GM23338 (cell line): ENCODE data around the gene SAFB. TPM values are rescaled to one million over a fixed set of nuclear protein-coding genes. Genes with fewer than 3 reads are reported as not detected.

ENCODE experiments used
- ATAC-seq: fragments of 200-7000 bp; cut with Tn5 transposase; 3 replicates; pipeline ENCODE4 v1.9.1; 2020
- DNase-seq: peaks from one replicate; pipeline ENCODE4 v3.0.0-alpha.2; 2015; ENCODE audit warnings: low spot score
- H2AFZ ChIP-seq: fragments of 200-600 bp; sonication (generic); 2 replicates; pipeline ENCODE4 v1.8.0; 2016; ENCODE audit warnings: antibody characterized with exemption, mild to moderate bottlenecking, moderate library complexity
- H3F3A ChIP-seq: fragments of 200-600 bp; sonication (generic); replicated peaks from 2 replicates; pipeline ENCODE4 v1.8.0; 2017; ENCODE audit warnings: antibody characterized with exemption, mixed run types, low read depth
- H3K27ac ChIP-seq: fragments of 200-600 bp; sonication (generic); 2 replicates; pipeline ENCODE4 v1.6.1; 2016; ENCODE audit warnings: low read depth
- H3K27me3 ChIP-seq: fragments of 200-600 bp; sonication (generic); 2 replicates; pipeline ENCODE4 v1.8.0; 2016; ENCODE audit warnings: mild to moderate bottlenecking, mixed run types, moderate library complexity; ENCODE audit not compliant: insufficient read depth
- H3K36me3 ChIP-seq: fragments of 200-600 bp; sonication (generic); 2 replicates; pipeline ENCODE4 v1.8.0; 2016; ENCODE audit warnings: mild to moderate bottlenecking; ENCODE audit not compliant: insufficient read depth
- H3K4me1 ChIP-seq: fragments of 200-600 bp; sonication (generic); 2 replicates; pipeline ENCODE4 v1.8.0; 2016; ENCODE audit warnings: mild to moderate bottlenecking, moderate library complexity; ENCODE audit not compliant: insufficient read depth
- H3K4me2 ChIP-seq: fragments of 200-600 bp; sonication (generic); 2 replicates; pipeline ENCODE4 v1.7.1; 2017; ENCODE audit warnings: mixed run types
- H3K4me3 ChIP-seq: fragments of 200-600 bp; sonication (generic); 2 replicates; pipeline ENCODE4 v1.6.1; 2016; ENCODE audit warnings: mixed run types
- H3K79me2 ChIP-seq: fragments of 200-600 bp; sonication (generic); replicated peaks from 2 replicates; pipeline ENCODE4 v1.8.0; 2017; ENCODE audit warnings: mild to moderate bottlenecking; ENCODE audit not compliant: insufficient read depth
- H3K9me2 ChIP-seq: fragments of 200-600 bp; sonication (generic); 2 replicates; pipeline ENCODE4 v1.8.0; 2017; ENCODE audit not compliant: insufficient read depth
- H4K20me1 ChIP-seq: fragments of 200-600 bp; sonication (generic); replicated peaks from 2 replicates; pipeline ENCODE4 v1.8.0; 2017; ENCODE audit warnings: mild to moderate bottlenecking; ENCODE audit not compliant: insufficient read depth
- H3K27ac Mint-ChIP-seq: 2 replicates; pipeline ENCODE4 v1.8.0; 2020; ENCODE audit warnings: inconsistent platforms, mild to moderate bottlenecking, moderate library complexity, mixed read lengths
- H3K27me3 Mint-ChIP-seq: 3 replicates; pipeline ENCODE4 v1.8.0; 2022; ENCODE audit warnings: low read depth, mild to moderate bottlenecking, moderate library complexity, mixed read lengths, inconsistent platforms; ENCODE audit not compliant: insufficient read depth, poor library complexity
- H3K36me3 Mint-ChIP-seq: 3 replicates; pipeline ENCODE4 v1.8.0; 2021; ENCODE audit warnings: low read depth, mild to moderate bottlenecking, inconsistent platforms, moderate library complexity, mixed read lengths
- H3K4me1 Mint-ChIP-seq: 3 replicates; pipeline ENCODE4 v1.8.0; 2020; ENCODE audit warnings: mild to moderate bottlenecking, inconsistent platforms, mixed read lengths
- H3K4me3 Mint-ChIP-seq: 3 replicates; pipeline ENCODE4 v1.8.0; 2021; ENCODE audit warnings: moderate library complexity, mild to moderate bottlenecking, inconsistent platforms, mixed read lengths
- H3K9me3 Mint-ChIP-seq: 3 replicates; pipeline ENCODE4 v1.8.0; 2020; ENCODE audit warnings: moderate library complexity, mild to moderate bottlenecking, inconsistent platforms, mixed read lengths
- CREB1 ChIP-seq: fragments of 250-450 bp; sonication (Bioruptor Pico); IDR thresholded peaks from 2 replicates; pipeline ENCODE4 v1.5.0; 2020; ENCODE audit warnings: low read depth, mild to moderate bottlenecking, moderate library complexity
- EZH2 ChIP-seq: fragments of 200-600 bp; sonication (generic); IDR thresholded peaks from one replicate; pipeline ENCODE4 v1.8.0; 2017; ENCODE audit warnings: antibody characterized with exemption, mild to moderate bottlenecking, low read depth; ENCODE audit not compliant: unreplicated experiment
- EZH2phosphoT487 ChIP-seq: fragments of 200-600 bp; sonication (generic); IDR thresholded peaks from one replicate; pipeline ENCODE4 v1.8.1; 2018; ENCODE audit warnings: antibody characterized with exemption; ENCODE audit not compliant: unreplicated experiment
- JUNB ChIP-seq: IDR thresholded peaks from one replicate; pipeline ENCODE4 v1.6.1; 2016; ENCODE audit warnings: antibody characterized with exemption; ENCODE audit not compliant: unreplicated experiment
- POLR2AphosphoS5 ChIP-seq: IDR thresholded peaks from 2 replicates; pipeline ENCODE4 v1.6.1; 2016; ENCODE audit warnings: antibody characterized with exemption, low read depth
- STAT1 ChIP-seq: IDR thresholded peaks from one replicate; pipeline ENCODE4 v1.6.1; 2016; ENCODE audit warnings: antibody characterized with exemption; ENCODE audit not compliant: unreplicated experiment
- ZNF331 ChIP-seq: fragments of 250-450 bp; sonication (Bioruptor Pico); IDR thresholded peaks from 2 replicates; pipeline ENCODE4 v1.5.0; 2020; ENCODE audit warnings: low read depth, mild to moderate bottlenecking, moderate library complexity
- polyA plus RNA-seq: library from polyadenylated mRNA; unstranded; fragments of >200 nt; fragmentation: Nextera tagmentation; extraction: Ambion mirVana; gene quantifications from 2 replicates; pipeline ENCODE4 v1.2.1, GENCODE V29; 2016
- total RNA-seq: library from RNA; depleted of rRNA; stranded (reverse); fragments of >200 nt; shearing (Covaris generic); gene quantifications from 2 replicates; pipeline ENCODE4 v1.2.3, GENCODE V29; 2014
- TF ChIP-seq, protein P1 (sequence below): IDR thresholded peaks from one replicate; pipeline ENCODE4 v1.6.1; 2018; ENCODE audit warnings: antibody characterized with exemption; ENCODE audit not compliant: unreplicated experiment
- TF ChIP-seq, protein P2 (sequence below): IDR thresholded peaks from 2 replicates; pipeline ENCODE4 v1.6.1; 2016; ENCODE audit warnings: antibody characterized with exemption
- TF ChIP-seq, protein P3 (sequence below), 2 experiments: fragments of 200-600 bp in 1 of 2; sonication (generic) in 1 of 2; conservative IDR thresholded peaks; 2 replicates each; pipeline versions ENCODE4 v1.5.1 to v1.6.1; 2016 to 2017; ENCODE audit warnings: antibody characterized with exemption in 2 of 2, low read depth in 2 of 2, mild to moderate bottlenecking in 2 of 2, moderate library complexity in 1 of 2

SAFB gene
- total and polyA plus RNA-seq, 2 experiments from 2014 or later = 85.2 to 109 TPM

DNA sequence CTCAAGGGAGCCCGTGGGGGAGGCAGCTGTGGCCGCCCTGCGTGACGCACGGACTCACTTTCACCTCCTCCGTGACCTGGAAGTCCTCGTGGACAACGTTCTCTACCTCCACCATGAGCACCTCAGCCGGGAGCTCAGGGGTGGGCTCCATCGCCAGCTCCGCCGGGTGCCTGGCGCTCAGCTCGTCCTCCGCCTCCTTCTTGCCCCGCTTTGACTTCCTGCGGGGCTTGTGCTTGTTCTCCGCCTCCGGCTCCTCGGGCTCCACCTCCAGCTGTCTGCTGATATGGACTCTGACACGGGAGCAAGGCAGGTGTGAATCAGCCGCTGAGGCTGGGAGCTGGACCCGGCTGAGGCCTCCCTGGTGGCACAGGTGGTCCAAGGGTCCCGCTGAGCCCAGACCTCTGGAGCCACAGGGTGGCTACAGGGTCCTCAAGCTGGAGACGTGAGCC, 88.9 kb downstream of the SAFB start (continued):
- TF ChIP-seq, protein P1, sequence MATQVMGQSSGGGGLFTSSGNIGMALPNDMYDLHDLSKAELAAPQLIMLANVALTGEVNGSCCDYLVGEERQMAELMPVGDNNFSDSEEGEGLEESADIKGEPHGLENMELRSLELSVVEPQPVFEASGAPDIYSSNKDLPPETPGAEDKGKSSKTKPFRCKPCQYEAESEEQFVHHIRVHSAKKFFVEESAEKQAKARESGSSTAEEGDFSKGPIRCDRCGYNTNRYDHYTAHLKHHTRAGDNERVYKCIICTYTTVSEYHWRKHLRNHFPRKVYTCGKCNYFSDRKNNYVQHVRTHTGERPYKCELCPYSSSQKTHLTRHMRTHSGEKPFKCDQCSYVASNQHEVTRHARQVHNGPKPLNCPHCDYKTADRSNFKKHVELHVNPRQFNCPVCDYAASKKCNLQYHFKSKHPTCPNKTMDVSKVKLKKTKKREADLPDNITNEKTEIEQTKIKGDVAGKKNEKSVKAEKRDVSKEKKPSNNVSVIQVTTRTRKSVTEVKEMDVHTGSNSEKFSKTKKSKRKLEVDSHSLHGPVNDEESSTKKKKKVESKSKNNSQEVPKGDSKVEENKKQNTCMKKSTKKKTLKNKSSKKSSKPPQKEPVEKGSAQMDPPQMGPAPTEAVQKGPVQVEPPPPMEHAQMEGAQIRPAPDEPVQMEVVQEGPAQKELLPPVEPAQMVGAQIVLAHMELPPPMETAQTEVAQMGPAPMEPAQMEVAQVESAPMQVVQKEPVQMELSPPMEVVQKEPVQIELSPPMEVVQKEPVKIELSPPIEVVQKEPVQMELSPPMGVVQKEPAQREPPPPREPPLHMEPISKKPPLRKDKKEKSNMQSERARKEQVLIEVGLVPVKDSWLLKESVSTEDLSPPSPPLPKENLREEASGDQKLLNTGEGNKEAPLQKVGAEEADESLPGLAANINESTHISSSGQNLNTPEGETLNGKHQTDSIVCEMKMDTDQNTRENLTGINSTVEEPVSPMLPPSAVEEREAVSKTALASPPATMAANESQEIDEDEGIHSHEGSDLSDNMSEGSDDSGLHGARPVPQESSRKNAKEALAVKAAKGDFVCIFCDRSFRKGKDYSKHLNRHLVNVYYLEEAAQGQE = no peak
- TF ChIP-seq, protein P2, sequence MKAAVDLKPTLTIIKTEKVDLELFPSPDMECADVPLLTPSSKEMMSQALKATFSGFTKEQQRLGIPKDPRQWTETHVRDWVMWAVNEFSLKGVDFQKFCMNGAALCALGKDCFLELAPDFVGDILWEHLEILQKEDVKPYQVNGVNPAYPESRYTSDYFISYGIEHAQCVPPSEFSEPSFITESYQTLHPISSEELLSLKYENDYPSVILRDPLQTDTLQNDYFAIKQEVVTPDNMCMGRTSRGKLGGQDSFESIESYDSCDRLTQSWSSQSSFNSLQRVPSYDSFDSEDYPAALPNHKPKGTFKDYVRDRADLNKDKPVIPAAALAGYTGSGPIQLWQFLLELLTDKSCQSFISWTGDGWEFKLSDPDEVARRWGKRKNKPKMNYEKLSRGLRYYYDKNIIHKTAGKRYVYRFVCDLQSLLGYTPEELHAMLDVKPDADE = no peak
- TF ChIP-seq, protein P3, sequence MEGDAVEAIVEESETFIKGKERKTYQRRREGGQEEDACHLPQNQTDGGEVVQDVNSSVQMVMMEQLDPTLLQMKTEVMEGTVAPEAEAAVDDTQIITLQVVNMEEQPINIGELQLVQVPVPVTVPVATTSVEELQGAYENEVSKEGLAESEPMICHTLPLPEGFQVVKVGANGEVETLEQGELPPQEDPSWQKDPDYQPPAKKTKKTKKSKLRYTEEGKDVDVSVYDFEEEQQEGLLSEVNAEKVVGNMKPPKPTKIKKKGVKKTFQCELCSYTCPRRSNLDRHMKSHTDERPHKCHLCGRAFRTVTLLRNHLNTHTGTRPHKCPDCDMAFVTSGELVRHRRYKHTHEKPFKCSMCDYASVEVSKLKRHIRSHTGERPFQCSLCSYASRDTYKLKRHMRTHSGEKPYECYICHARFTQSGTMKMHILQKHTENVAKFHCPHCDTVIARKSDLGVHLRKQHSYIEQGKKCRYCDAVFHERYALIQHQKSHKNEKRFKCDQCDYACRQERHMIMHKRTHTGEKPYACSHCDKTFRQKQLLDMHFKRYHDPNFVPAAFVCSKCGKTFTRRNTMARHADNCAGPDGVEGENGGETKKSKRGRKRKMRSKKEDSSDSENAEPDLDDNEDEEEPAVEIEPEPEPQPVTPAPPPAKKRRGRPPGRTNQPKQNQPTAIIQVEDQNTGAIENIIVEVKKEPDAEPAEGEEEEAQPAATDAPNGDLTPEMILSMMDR (conservative IDR thresholded peaks at IDR 0.05; ENCODE audit: low read depth in 2 of 2) = no peak
- TF ChIP-seq STAT1 = no peak

DNA sequence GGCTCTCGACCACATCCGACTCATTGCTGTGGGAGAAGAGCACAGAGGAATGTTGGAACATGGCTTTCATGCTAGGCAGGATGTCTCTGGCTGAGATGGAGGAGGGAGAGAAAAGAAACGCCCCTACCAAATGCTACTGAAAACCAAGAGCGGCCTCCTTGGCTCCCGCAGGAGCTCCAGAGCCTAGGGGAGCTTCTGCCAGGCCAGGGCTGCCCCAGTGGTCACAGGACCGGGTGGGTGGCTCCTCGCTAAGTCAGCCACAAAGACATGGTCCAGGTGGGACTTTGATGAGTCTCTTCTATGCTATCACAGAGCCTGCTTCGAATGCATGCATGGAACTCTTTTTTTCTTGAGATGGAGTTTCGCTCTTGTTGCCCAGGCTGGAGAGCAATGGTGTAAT, 90.3 kb downstream of the SAFB start:
- Mint-ChIP-seq H3K27ac (no peak overlapping the region), H3K9me3 (no peaks in the 10 kb centered on the region), H3K4me3 (no peak overlapping the region), H3K4me1 (peaks cover 8% of the 10 kb centered on the region), H3K36me3 (peaks cover 76% of the 10 kb centered on the region), H3K27me3 (peaks cover 2% of the 10 kb centered on the region)
- DNase-seq (no peak), ATAC-seq (no peak)
- H3K27ac ChIP-seq = no peak overlapping the region
- no peaks in the 10 kb centered on the region for H3K27me3 ChIP-seq
- peaks cover 41% of the 10 kb centered on the region for H3K79me2 ChIP-seq
- H4K20me1 ChIP-seq = peaks cover 19% of the 10 kb centered on the region
- no peaks in the 10 kb centered on the region; the same call in 1 of the 2 replicates for H3K4me1 ChIP-seq
- peaks cover 17% of the 10 kb centered on the region for H3K36me3 ChIP-seq
- H3F3A ChIP-seq = peaks cover 7% of the 10 kb centered on the region; the same call in 1 of the 2 replicates
- no peak for TF ChIP-seq CREB1
- H3K4me3 ChIP-seq = no peak overlapping the region
- no peaks in the 10 kb centered on the region for H3K9me2 ChIP-seq
- no peak overlapping the region for H2AFZ ChIP-seq
- H3K4me2 ChIP-seq = no peak overlapping the region

DNA sequence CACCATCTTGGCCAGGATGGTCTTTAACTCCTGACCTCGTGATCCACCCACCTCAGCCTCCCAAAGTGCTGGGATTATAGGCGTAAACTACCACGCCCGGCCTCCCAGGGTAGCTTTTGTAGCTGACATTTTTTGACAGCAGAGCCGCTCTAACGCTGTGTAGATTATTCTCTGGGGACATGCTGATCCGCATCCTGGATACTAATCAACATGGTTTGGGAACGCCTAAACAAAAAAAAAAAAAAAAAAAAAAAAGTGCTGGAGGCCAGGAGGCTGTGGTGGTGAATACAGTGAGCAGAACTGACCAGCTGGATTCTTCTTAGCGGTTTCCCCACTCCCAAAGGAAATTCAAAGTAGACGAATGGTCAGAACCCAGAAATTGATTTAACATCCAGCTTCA, 91.9 kb downstream of the SAFB start:
- peaks cover 31% of the 10 kb centered on the region for H4K20me1 ChIP-seq
- Mint-ChIP-seq H3K4me1 (peaks cover 15% of the 10 kb centered on the region), H3K9me3 (no peaks in the 10 kb centered on the region), H3K4me3 (no peak overlapping the region), H3K36me3 (peaks cover 78% of the 10 kb centered on the region), H3K27ac (no peak overlapping the region), H3K27me3 (peaks cover 8% of the 10 kb centered on the region)
- H2AFZ ChIP-seq = no peak overlapping the region
- no peak overlapping the region for H3K4me3 ChIP-seq
- no peaks in the 10 kb centered on the region for H3K27me3 ChIP-seq
- no peaks in the 10 kb centered on the region for H3K9me2 ChIP-seq
- peaks cover 7% of the 10 kb centered on the region; the same call in 1 of the 2 replicates for H3F3A ChIP-seq
- H3K4me2 ChIP-seq = no peak overlapping the region
- no peak for DNase-seq
- H3K4me1 ChIP-seq = peaks cover 8% of the 10 kb centered on the region
- no peak for ATAC-seq
- H3K27ac ChIP-seq = no peak overlapping the region
- H3K36me3 ChIP-seq = peaks cover 17% of the 10 kb centered on the region
- peaks cover 56% of the 10 kb centered on the region for H3K79me2 ChIP-seq
- TF ChIP-seq, protein P2 = no peak
- TF ChIP-seq ZNF331 (CRISPR knock-in tag) (no peak), EZH2phosphoT487 (no peak), POLR2AphosphoS5 (no peak), STAT1 (no peak), EZH2 (no peak), JUNB (no peak)
